ENCODE data around the gene PRG2.

DNA sequence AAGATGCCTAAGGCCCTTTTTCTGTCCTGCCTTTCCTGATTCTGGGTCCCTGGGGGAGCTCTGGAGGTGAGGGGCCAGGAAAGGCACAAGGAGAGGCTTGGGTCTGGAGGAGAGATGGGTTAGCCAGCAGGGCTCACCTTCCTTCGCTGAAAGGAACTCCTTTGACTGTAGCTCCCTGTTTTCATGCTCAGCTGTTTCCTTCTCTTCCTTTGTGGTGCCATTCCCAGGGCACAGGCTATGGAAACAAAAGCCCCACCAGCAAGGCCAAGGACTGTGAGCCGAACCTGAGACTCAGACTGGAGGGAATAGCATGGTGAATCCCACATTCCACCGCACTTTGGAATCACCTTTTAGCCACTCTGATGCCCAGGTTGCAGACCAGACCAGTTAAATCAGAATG lies 26.0 kb upstream of the PRG2 start:
- TF ChIP-seq PTBP1 (IDR thresholded peaks at IDR 0.05; ENCODE audit: low read depth, low read length) (no peak), LEF1 (IDR thresholded peaks at IDR 0.05) (no peak), ZNF274 (IDR thresholded peaks at IDR 0.05; ENCODE audit: borderline replicate concordance, low read depth, low read length) (no peak), SMARCB1 (IDR thresholded peaks at IDR 0.05; ENCODE audit: insufficient read length, low read depth) (no peak), FOXM1 (IDR thresholded peaks at IDR 0.05; ENCODE audit: low read depth) (no peak), FOXM1 (CRISPR knock-in tag; IDR thresholded peaks at IDR 0.05; ENCODE audit: low read depth) (no peak), ZFP1 (CRISPR knock-in tag; IDR thresholded peaks at IDR 0.05) (no peak)
- TF ChIP-seq, protein P1, sequence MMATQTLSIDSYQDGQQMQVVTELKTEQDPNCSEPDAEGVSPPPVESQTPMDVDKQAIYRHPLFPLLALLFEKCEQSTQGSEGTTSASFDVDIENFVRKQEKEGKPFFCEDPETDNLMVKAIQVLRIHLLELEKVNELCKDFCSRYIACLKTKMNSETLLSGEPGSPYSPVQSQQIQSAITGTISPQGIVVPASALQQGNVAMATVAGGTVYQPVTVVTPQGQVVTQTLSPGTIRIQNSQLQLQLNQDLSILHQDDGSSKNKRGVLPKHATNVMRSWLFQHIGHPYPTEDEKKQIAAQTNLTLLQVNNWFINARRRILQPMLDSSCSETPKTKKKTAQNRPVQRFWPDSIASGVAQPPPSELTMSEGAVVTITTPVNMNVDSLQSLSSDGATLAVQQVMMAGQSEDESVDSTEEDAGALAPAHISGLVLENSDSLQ (IDR thresholded peaks at IDR 0.05): no peak
- TF ChIP-seq, protein P2, sequence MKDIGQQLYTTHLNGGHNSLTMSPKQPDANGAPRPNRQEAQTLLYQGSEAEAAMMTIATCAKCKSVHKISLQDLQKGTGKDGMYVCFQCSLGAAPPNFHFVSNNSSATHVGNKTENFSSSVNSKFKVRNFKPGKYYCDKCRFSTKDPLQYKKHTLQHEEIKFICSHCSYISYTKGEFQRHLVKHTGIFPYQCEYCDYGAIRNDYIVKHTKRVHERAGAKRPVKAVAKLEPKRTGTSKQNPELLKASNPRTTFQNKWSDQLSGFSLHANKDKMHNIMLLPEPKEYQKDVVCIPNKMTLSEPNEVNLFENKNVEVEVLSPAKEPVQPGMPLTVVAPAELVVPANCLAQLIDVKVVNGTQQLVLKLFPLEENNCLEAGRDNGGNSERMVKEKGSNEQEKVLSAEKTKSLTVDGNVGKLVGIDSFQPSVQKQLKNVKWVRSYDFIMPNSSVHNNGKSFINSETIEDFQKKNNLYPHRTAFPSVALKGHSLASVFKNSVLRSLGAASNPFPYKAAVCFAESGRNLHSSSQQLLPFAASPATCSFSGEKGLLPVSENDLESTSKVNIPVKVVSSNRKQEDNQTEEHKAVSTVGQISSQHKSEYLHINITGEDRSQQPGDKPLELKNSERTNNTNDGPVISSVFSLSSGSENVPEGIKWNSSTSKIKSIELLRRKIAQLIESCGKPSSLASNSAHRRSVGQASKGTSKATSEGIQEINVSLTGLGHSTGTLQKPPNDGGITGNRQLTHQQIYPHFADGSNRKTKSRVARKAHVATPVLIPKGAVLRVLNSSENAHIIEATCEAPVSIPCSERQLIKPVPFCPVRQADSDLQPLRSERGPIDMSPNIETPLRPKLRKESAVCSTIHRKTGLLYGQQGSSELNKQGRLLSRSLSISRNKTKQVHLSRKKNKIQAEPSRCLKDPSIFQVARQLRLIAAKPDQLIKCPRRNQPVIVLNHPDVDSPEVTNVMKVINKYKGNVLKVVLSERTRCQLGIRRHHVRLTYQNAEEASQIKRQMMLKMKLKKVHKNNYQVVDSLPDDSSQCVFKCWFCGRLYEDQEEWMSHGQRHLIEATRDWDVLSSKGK (CRISPR knock-in tag; IDR thresholded peaks at IDR 0.05): no peak
- TF ChIP-seq, protein P3, sequence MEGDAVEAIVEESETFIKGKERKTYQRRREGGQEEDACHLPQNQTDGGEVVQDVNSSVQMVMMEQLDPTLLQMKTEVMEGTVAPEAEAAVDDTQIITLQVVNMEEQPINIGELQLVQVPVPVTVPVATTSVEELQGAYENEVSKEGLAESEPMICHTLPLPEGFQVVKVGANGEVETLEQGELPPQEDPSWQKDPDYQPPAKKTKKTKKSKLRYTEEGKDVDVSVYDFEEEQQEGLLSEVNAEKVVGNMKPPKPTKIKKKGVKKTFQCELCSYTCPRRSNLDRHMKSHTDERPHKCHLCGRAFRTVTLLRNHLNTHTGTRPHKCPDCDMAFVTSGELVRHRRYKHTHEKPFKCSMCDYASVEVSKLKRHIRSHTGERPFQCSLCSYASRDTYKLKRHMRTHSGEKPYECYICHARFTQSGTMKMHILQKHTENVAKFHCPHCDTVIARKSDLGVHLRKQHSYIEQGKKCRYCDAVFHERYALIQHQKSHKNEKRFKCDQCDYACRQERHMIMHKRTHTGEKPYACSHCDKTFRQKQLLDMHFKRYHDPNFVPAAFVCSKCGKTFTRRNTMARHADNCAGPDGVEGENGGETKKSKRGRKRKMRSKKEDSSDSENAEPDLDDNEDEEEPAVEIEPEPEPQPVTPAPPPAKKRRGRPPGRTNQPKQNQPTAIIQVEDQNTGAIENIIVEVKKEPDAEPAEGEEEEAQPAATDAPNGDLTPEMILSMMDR (IDR thresholded peaks at IDR 0.05 in 2 of 3, conservative IDR thresholded peaks at IDR 0.05 in 1 of 3; ENCODE audit: insufficient read depth in 2 of 3, low read depth in 1 of 3, low read length in 3 of 3): no peak

Measured in K562 (cell line).